Measurements from ENCODE around the gene OFD1.

The OFD1 gene

GRCh38 chrX:13797512-13797911, 63.0 kb downstream of the OFD1 start:
- no peak overlapping the region for H3K4me3 ChIP-seq (ENCODE audit: low read depth, low read length)

GRCh38 chrX:13798184-13798583, 63.6 kb downstream of the OFD1 start:
- TF ChIP-seq CTCF (IDR thresholded peaks at IDR 0.05; ENCODE audit: borderline replicate concordance, insufficient read depth, low read depth, low read length) = no peak
- no peak overlapping the region for H3K4me3 ChIP-seq (ENCODE audit: low read depth, low read length)

More at GRCh38 chrX:13797512-13797911, 63.0 kb downstream of the OFD1 start:
- TF ChIP-seq CTCF (IDR thresholded peaks at IDR 0.05; ENCODE audit: borderline replicate concordance, insufficient read depth, low read depth, low read length) = no peak

GRCh38 chrX:13803116-13803515, 68.6 kb downstream of the OFD1 start:
- TF ChIP-seq CTCF (IDR thresholded peaks at IDR 0.05; ENCODE audit: borderline replicate concordance, insufficient read depth, low read depth, low read length) = no peak
- H3K4me3 ChIP-seq (ENCODE audit: low read depth, low read length) = no peak overlapping the region

GRCh38 chrX:13805241-13805640, 70.7 kb downstream of the OFD1 start:
- H3K4me3 ChIP-seq (ENCODE audit: low read depth, low read length) = no peak overlapping the region
- no peak for TF ChIP-seq CTCF (IDR thresholded peaks at IDR 0.05; ENCODE audit: borderline replicate concordance, insufficient read depth, low read depth, low read length)

GRCh38 chrX:13808293-13808692, 73.7 kb downstream of the OFD1 start:
- no peak for TF ChIP-seq CTCF (IDR thresholded peaks at IDR 0.05; ENCODE audit: borderline replicate concordance, insufficient read depth, low read depth, low read length)
- no peak overlapping the region for H3K4me3 ChIP-seq (ENCODE audit: low read depth, low read length)

GRCh38 chrX:13808865-13809264, 74.3 kb downstream of the OFD1 start:
- TF ChIP-seq CTCF (IDR thresholded peaks at IDR 0.05; ENCODE audit: borderline replicate concordance, insufficient read depth, low read depth, low read length) = no peak
- H3K4me3 ChIP-seq (ENCODE audit: low read depth, low read length) = no peak overlapping the region

GRCh38 chrX:13815664-13816063, 81.1 kb downstream of the OFD1 start:
- no peak for TF ChIP-seq CTCF (IDR thresholded peaks at IDR 0.05; ENCODE audit: borderline replicate concordance, insufficient read depth, low read depth, low read length)
- H3K4me3 ChIP-seq (ENCODE audit: low read depth, low read length) = no peak overlapping the region
